Neural progenitor cell (in vitro differentiated cells): ENCODE data around the gene SYT5. TPM values are rescaled to one million over a fixed set of nuclear protein-coding genes. Genes with fewer than 3 reads are reported as not detected.
A peak's percentile ranks its signal among the peaks of the same experiment; 100 is the strongest.

Experiments used
- DNase-seq: peaks from one replicate; pipeline ENCODE4 v3.0.0-alpha.2; 2016; ENCODE audit warnings: low spot score
- H2AFZ ChIP-seq: fragments of 200-600 bp; sonication (generic); replicated peaks from 2 replicates; pipeline ENCODE4 v1.6.1; 2016; ENCODE audit warnings: antibody characterized with exemption
- H3F3A ChIP-seq: fragments of 200-600 bp; sonication (generic); 2 replicates; pipeline ENCODE4 v1.6.1; 2016; ENCODE audit warnings: antibody characterized with exemption, low read depth
- H3K27ac ChIP-seq: fragments of 200-600 bp; sonication (generic); 2 replicates; pipeline ENCODE4 v1.5.1; 2016; ENCODE audit warnings: mild to moderate bottlenecking
- H3K27me3 ChIP-seq: fragments of 200-600 bp; sonication (generic); 2 replicates; pipeline ENCODE4 v1.6.1; 2016; ENCODE audit warnings: mild to moderate bottlenecking, moderate library complexity
- H3K36me3 ChIP-seq: fragments of 200-600 bp; sonication (generic); 2 replicates; pipeline ENCODE4 v1.5.1; 2016
- H3K4me1 ChIP-seq: fragments of 200-600 bp; sonication (generic); 2 replicates; pipeline ENCODE4 v1.6.1; 2016; ENCODE audit warnings: mixed run types
- H3K4me2 ChIP-seq: fragments of 200-600 bp; sonication (generic); 2 replicates; pipeline ENCODE4 v1.6.1; 2016
- H3K4me3 ChIP-seq: fragments of 200-600 bp; sonication (generic); 2 replicates; pipeline ENCODE4 v1.5.1; 2016
- H3K79me2 ChIP-seq: fragments of 200-600 bp; sonication (generic); 2 replicates; pipeline ENCODE4 v1.6.1; 2016; ENCODE audit warnings: low read depth
- H3K9ac ChIP-seq: fragments of 200-600 bp; sonication (generic); 2 replicates; pipeline ENCODE4 v1.6.1; 2016
- H3K9me3 ChIP-seq: fragments of 200-600 bp; sonication (generic); 2 replicates; pipeline ENCODE4 v1.5.1; 2016; ENCODE audit warnings: low read depth
- H4K20me1 ChIP-seq: fragments of 200-600 bp; sonication (generic); 2 replicates; pipeline ENCODE4 v1.6.1; 2016; ENCODE audit warnings: low read depth
- H3K27ac Mint-ChIP-seq: 3 replicates; pipeline ENCODE4 v1.8.0; 2021; ENCODE audit warnings: mixed read lengths
- H3K27me3 Mint-ChIP-seq: 2 replicates; pipeline ENCODE4 v1.8.0; 2022; ENCODE audit warnings: low read depth, mild to moderate bottlenecking, inconsistent platforms, moderate library complexity, mixed read lengths; ENCODE audit not compliant: insufficient read depth
- H3K36me3 Mint-ChIP-seq: 3 replicates; pipeline ENCODE4 v1.8.0; 2021; ENCODE audit warnings: mixed read lengths
- H3K4me1 Mint-ChIP-seq: 3 replicates; pipeline ENCODE4 v1.8.0; 2021; ENCODE audit warnings: mixed read lengths
- H3K4me3 Mint-ChIP-seq: 3 replicates; pipeline ENCODE4 v1.8.0; 2021; ENCODE audit warnings: mild to moderate bottlenecking, moderate library complexity, mixed read lengths
- H3K9me3 Mint-ChIP-seq: 3 replicates; pipeline ENCODE4 v1.8.0; 2020; ENCODE audit warnings: mixed read lengths
- EZH2 ChIP-seq: fragments of 200-600 bp; sonication (generic); IDR thresholded peaks from 2 replicates; pipeline ENCODE4 v1.6.1; 2017; ENCODE audit warnings: antibody characterized with exemption, mild to moderate bottlenecking, moderate library complexity
- EZH2phosphoT487 ChIP-seq: fragments of 200-600 bp; sonication (generic); IDR thresholded peaks from 2 replicates; pipeline ENCODE4 v1.6.1; 2017; ENCODE audit warnings: antibody characterized with exemption
- total RNA-seq: library from RNA; depleted of rRNA; stranded (reverse); fragments of >200 nt; gene quantifications from 2 replicates; pipeline ENCODE4 v1.2.3, GENCODE V29; 2015; ENCODE audit warnings: low replicate concordance
- TF ChIP-seq, protein P1 (sequence below): fragments of 200-600 bp; sonication (generic); IDR thresholded peaks from 2 replicates; pipeline ENCODE4 v1.5.1; 2017; ENCODE audit warnings: antibody characterized with exemption, mild to moderate bottlenecking

The SYT5 gene
- total RNA-seq, 1 donor from 2014 or later = not detected

- H3K9me3 ChIP-seq = no peaks in the 10 kb centered on the region
- H4K20me1 ChIP-seq = no peaks in the 10 kb centered on the region
- no peaks in the 10 kb centered on the region for H3K4me1 ChIP-seq
- H3K27me3 Mint-ChIP-seq = no peaks in the 10 kb centered on the region
- H2AFZ ChIP-seq = no peak overlapping the region
- no peak overlapping the region for H3K4me3 Mint-ChIP-seq
- H3K9me3 Mint-ChIP-seq = no peaks in the 10 kb centered on the region
- peaks cover 26% of the 10 kb centered on the region for H3K4me1 Mint-ChIP-seq
- H3K36me3 ChIP-seq = no peaks in the 10 kb centered on the region
- H3K4me3 ChIP-seq = no peak overlapping the region
- H3F3A ChIP-seq = peaks cover 19% of the 10 kb centered on the region
- TF ChIP-seq EZH2phosphoT487 (no peak), EZH2 (no peak)
- TF ChIP-seq, protein P1, sequence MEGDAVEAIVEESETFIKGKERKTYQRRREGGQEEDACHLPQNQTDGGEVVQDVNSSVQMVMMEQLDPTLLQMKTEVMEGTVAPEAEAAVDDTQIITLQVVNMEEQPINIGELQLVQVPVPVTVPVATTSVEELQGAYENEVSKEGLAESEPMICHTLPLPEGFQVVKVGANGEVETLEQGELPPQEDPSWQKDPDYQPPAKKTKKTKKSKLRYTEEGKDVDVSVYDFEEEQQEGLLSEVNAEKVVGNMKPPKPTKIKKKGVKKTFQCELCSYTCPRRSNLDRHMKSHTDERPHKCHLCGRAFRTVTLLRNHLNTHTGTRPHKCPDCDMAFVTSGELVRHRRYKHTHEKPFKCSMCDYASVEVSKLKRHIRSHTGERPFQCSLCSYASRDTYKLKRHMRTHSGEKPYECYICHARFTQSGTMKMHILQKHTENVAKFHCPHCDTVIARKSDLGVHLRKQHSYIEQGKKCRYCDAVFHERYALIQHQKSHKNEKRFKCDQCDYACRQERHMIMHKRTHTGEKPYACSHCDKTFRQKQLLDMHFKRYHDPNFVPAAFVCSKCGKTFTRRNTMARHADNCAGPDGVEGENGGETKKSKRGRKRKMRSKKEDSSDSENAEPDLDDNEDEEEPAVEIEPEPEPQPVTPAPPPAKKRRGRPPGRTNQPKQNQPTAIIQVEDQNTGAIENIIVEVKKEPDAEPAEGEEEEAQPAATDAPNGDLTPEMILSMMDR = no peak
- DNase-seq = no peak
- no peaks in the 10 kb centered on the region for H3K27me3 ChIP-seq
- H3K9ac ChIP-seq = no peak overlapping the region
- no peak overlapping the region for H3K27ac ChIP-seq
- no peak overlapping the region for H3K4me2 ChIP-seq
- H3K79me2 ChIP-seq = no peaks in the 10 kb centered on the region
- peak overlapping the region; percentile 78 for H3K27ac Mint-ChIP-seq
- H3K36me3 Mint-ChIP-seq = no peaks in the 10 kb centered on the region
These were observed 42.2 kb downstream of the SYT5 start for GRCh38 chr19:55137915-55138314.

- peaks cover 12% of the 10 kb centered on the region for H3F3A ChIP-seq
- no peak overlapping the region for H3K27ac ChIP-seq
- H3K27ac Mint-ChIP-seq = no peak overlapping the region
- no peaks in the 10 kb centered on the region for H3K27me3 ChIP-seq
- no peak overlapping the region for H3K9ac ChIP-seq
- no peak overlapping the region for H3K4me2 ChIP-seq
- H3K27me3 Mint-ChIP-seq = no peaks in the 10 kb centered on the region
- no peaks in the 10 kb centered on the region for H3K36me3 ChIP-seq
- H4K20me1 ChIP-seq = no peaks in the 10 kb centered on the region
- H3K4me3 ChIP-seq = no peak overlapping the region
- no peaks in the 10 kb centered on the region for H3K4me1 ChIP-seq
- H3K36me3 Mint-ChIP-seq = no peaks in the 10 kb centered on the region
- no peak for DNase-seq
- TF ChIP-seq EZH2 = no peak
- TF ChIP-seq EZH2phosphoT487 = no peak
- TF ChIP-seq, protein P1 = no peak
- no peak overlapping the region for H2AFZ ChIP-seq
- H3K79me2 ChIP-seq = no peaks in the 10 kb centered on the region
- peaks cover 30% of the 10 kb centered on the region for H3K4me1 Mint-ChIP-seq
- no peak overlapping the region for H3K4me3 Mint-ChIP-seq
- H3K9me3 Mint-ChIP-seq = no peaks in the 10 kb centered on the region
- no peaks in the 10 kb centered on the region for H3K9me3 ChIP-seq
These were observed 43.5 kb downstream of the SYT5 start for GRCh38 chr19:55136399-55137102.

DNA sequence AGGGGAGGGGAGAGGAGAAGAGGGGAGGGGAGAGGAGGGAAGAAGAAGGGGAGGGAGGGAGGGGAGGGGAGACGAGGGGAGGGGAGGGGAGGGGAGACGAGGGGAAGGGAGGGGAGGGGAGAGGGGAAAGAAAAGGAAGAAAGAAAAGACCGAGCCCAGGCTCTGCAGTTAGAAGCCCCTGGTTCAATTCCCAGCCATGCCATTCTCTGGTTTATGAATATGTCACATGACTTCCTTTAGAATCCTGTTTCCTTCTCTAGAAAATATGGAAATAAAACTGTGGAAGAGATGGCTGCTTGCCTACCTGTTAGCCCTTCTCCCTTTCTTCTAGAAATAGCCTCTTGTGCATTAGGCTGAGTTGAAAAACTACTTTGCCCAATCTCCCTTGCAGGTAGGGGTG lies 45.4 kb downstream of the SYT5 start:
- Histone ChIP-seq H3K27me3 (no peaks in the 10 kb centered on the region), H3K79me2 (no peaks in the 10 kb centered on the region), H3K4me3 (no peak overlapping the region), H3K4me1 (no peaks in the 10 kb centered on the region), H4K20me1 (no peaks in the 10 kb centered on the region), H3K27ac (no peak overlapping the region), H3F3A (peaks cover 11% of the 10 kb centered on the region), H3K9ac (no peak overlapping the region), H2AFZ (no peak overlapping the region), H3K4me2 (no peak overlapping the region), H3K36me3 (no peaks in the 10 kb centered on the region), H3K9me3 (no peaks in the 10 kb centered on the region)
- no peak overlapping the region for H3K4me3 Mint-ChIP-seq
- peaks cover 32% of the 10 kb centered on the region for H3K4me1 Mint-ChIP-seq
- H3K27me3 Mint-ChIP-seq = no peaks in the 10 kb centered on the region
- no peak overlapping the region for H3K27ac Mint-ChIP-seq
- no peak for TF ChIP-seq EZH2phosphoT487
- no peak for TF ChIP-seq EZH2
- TF ChIP-seq, protein P1 = no peak
- no peaks in the 10 kb centered on the region for H3K36me3 Mint-ChIP-seq
- H3K9me3 Mint-ChIP-seq = no peaks in the 10 kb centered on the region
- no peak for DNase-seq
